Right renal cortex interstitium (tissue), 3 donors: ENCODE results near the gene LGMN. TPM values are rescaled to one million over a fixed set of nuclear protein-coding genes. Genes with fewer than 3 reads are reported as not detected.
"Not testable (repeated sequence)": the region's sequence is repeated elsewhere in the genome, so short reads cannot be mapped to it uniquely, and the experiment has no call there.

Source experiments
- DNase-seq, 3 donors: peaks; one replicate each; pipeline ENCODE4 v3.0.0-alpha.2; 2013; ENCODE audit warnings: low read depth in 3 of 3, low spot score in 2 of 3
- polyA plus RNA-seq, 3 donors: library from polyadenylated mRNA; unstranded; fragments of 120-200 nt; gene quantifications; one replicate each; pipeline ENCODE4 v1.2.1, GENCODE V29; 2013; ENCODE audit not compliant: insufficient read length in 3 of 3

The LGMN gene
- polyA plus RNA-seq = 100 to 1,000 TPM; 135 to 158 (median 136) TPM

DNA sequence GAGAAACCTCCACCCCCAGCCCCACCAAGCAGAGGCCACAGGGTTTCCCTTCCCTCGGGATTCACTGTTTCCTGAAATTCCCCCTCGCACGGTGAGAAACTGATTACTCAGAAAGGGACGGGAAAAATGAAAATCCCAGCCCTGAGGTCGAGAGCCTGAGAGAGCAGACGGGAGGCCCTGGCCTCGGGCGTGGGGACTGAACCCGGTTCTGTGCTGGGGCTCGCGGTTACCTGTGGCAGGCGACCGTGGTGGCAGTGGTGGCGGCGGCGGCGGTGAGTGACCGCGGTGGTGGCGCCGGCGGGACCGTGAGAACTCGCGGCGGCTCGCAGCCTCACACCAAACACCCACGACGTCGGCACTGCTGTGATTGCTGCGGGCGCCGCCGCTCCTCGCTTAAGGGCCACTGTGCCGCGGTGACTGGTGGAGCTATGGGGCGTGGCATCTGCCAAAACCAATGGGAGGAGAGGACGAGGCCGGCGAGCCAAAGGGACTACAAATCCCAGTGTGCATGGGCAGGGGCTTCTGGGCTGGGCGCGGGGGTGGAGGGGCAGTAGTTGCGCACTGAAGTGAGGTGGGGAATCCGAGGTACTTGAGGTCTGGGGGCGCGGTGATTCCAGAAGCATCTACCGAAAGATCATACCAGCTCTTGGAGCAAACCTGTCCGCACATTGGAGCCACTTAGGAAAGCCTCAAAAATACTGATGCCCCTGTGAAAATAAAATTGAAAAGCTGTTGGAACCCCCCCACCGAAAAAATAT lies at the start of gene LGMN:
Gene LGMN, minus strand, starts transcription at position 369 of the 758 bp plus-strand sequence. CDS start 15,841 bp downstream, outside the sequence.
- DNase-seq = peak; percentile 58 to 79 (median 65)

GRCh38 chr14:92794961-92795360 lies 46.5 kb upstream of the LGMN start:
- no peak for DNase-seq

- no peak for DNase-seq
These were observed 46.1 kb upstream of the LGMN start for GRCh38 chr14:92794547-92794941.

- peak; percentile 90 to 94 (median 94) for DNase-seq
These were observed 45.5 kb upstream of the LGMN start, which contains the start of gene GOLGA5 for GRCh38 chr14:92793709-92794546. TSS of gene GOLGA5 (plus strand) at chr14:92794305. CDS start at chr14:92797438, 3,133 bp downstream.

GRCh38 chr14:92792885-92793284 lies 44.5 kb upstream of the LGMN start:
- no peak for DNase-seq

GRCh38 chr14:92789457-92790089 lies 41.1 kb upstream of the LGMN start:
- DNase-seq = no peak

- DNase-seq = no peak
These were observed 39.1 kb upstream of the LGMN start for GRCh38 chr14:92787554-92787953.

DNA sequence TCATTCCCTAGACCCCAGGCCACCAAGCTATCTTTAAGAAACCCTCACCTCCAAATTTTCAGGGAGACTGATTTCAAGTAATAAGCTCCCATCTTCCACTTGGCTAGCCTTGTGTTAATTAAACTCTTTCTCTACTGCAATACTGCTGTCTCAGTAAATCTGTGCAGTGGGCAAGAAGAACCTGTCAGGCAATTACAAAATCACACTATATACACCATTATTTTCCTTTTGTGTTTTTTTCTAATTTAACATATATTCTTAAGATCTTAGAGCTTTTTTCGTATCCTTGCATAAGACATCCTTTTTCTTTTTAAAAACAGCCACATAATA lies 38.0 kb upstream of the LGMN start:
- no peak for DNase-seq

DNA sequence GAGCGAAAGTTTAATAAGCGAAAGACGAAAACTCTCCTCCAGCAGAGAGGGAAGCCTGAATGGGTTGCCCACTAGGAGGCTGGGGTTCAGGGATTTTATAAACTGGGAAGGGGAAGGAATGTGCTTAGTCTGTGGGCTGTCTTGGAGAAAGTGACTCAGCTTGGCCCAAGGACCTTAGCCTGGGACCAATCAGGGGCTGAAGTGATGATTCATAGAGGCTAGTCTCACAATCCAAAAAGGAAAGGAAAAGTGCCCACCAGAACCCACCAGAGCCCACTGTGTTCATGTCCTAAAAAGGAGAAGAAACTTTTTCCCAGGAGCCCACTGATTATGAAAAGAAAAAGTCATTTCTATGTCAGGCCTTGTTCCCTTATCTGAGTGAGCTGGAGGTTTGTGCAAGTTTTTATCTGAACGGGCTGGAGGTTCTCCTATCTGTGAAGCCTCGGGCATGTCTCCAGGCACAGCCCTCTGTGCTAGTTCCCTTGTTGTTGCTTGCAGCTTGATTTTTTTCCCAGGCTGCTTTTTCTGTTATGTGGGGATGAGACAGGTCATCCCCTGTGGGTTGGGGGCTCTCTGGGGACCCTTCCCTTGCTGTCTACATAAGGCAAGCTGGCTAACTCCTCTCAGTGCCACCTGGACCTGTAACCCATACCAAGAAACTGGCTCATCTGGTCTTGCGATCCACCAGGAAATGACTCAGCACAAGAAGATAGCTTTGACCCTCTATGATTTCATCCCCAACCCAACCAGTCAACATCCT lies 37.4 kb upstream of the LGMN start:
- DNase-seq = no peak

DNA sequence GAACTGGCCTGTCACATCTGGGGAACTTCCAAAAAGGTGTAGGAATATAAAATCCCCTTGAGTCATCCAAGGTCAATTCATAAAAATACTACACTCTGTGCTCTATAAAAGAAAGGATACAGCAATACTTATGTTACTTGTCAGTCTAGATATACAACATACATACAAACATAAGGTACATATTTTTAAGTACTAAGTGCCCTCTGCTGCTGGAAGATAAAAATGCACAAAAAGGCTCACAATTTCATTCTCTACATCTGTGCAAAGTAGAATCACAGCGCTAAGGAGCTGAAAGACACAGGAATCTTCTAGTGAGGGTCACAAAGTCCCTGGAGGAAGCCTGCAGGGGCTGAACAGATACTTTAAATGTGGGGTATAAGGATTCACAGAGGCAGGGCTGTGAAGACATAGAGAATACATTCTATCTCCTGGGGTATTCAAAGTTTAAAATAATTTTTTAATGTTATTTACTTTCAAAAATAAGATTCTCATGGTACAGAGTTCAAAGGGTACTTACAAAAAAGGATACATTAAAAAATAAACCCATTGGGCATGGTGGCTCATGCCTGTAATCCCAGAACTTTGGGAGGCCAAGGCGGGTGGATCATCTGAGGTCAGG lies 35.5 kb upstream of the LGMN start:
- DNase-seq = peak in 2 of 3 donors; percentile 30 to 48

DNA sequence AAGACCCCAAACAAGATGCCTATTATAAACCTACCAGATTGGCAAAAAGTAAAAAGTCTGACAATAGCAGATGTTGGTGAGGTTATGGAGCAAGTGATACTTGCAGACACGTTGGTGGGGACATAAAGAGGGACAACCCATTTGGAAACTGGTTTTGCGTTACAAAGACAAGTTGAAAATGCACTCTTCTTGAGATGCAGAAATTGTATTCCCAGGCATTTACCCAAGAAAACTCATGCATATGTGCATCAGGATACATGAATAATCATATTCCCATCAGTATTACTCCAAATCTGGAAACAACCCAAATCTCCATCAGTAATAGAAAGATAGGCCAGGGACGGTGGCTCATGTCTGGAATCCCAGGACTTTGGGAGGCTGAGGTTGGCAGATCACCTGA lies 32.9 kb upstream of the LGMN start:
- DNase-seq = no peak

DNA sequence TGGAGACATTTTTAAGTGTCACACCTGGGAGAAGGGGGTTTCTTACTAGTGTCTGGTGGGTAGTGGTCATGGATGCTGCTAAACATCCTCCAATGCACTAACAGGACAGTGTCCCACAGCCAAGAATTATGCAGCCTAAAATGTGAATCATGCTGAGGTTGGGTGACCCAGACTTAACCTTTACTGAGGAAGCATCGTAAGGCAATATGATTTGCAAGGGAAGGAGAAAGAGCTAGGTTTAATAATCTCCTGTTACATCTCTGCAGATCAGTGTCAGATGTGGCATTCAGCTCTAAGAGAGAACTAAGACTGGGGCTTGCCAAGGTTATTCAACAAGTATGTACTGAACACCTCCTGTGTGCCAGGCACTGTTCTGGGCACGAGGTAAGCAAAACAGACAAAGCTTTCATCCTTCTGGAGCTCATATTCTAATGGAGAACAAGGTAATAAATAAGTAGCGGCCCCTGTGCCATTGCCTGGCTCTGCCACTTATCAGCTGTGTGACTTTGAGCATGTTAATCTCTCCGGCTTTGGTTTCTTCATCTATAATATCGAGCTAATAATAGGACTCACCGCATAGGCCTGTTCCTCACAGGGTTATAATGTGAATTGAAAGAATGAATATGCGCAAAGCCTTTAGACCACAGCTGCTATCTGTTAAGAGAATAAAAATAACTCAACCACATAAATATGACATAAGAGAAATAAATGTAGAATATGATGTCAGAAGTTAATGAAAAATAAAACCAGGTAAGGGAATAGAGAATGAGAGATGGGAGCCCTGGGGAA lies 32.2 kb upstream of the LGMN start:
- DNase-seq = no peak

DNA sequence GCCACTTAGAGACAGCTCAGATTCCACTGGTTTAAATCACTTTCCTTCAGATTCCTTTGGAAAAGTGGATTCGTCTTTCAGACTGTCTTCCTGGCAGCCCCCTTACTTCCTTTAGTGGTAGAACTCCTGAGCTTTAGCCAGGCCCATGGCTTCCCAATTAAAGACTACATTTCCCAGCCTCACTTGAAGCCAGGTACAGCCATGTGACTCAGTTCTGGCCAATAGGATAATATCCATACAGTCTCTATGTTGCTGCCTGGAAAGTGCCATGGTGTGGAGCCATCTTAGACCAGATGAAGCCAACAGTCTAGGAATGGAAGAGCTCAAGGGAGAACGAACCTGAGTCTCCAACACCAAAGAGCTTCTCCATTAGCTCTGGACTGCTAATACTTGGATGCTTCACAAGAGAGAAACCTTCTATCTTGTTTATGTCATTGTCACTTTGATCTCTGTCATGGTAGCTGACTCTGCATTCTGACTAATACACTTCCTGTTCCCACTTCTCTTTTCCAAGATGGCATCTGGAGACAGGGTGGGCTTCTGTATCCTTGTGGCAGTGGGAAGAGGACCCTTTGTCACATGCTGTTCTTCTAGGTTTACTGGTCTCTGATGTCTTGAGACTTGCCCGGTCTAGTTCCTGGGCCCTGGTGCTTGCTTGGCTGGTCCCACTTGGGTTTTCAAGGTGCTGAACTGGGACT lies 30.6 kb upstream of the LGMN start:
- DNase-seq = not testable (repeated sequence)

- not testable (repeated sequence) for DNase-seq
These were observed 26.9 kb upstream of the LGMN start for GRCh38 chr14:92775292-92775691.

DNA sequence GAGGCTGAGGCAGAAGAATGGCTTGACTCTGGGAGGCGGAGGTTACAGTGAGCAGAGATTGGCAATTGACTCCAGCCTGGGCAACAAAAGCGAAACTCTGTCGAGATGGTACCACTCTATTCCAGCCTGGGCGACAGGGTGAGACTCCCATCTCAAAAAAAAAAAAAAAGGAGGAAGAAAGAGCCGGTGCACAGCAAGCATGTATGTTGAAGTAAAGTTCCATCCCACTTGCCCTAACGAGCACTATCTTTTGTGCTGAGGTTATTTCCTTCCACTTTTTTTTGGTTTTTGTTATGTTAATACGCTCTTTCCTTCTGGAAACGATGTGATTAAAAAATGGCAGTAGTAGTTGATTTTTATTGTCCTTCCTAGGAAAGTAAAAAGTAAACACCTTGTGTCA lies 26.1 kb upstream of the LGMN start:
- no peak for DNase-seq

GRCh38 chr14:92770484-92770883 lies 22.1 kb upstream of the LGMN start:
- DNase-seq = no peak

- no peak for DNase-seq
These were observed 20.4 kb upstream of the LGMN start for GRCh38 chr14:92768795-92769194.

DNA sequence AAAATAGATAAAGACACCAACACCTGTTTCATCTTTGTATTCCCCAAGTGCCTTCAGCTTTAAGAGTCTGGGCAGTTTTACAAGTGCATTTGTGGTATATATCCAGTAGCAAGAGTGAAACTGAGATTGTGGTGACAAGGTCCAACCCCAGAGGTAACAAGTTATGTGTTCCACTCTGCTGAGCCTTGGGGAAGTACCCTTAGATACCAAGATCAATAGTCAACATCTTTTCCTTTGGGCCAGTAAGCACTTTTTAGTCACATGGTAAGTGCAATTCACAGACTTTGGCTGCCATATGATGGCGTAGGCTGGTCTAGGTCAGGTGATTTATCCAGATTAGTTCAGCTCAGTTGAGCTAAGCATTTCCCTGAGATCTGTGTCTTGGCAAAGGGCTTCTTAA lies 19.8 kb upstream of the LGMN start:
- not testable (repeated sequence) for DNase-seq
